Ishikawa (cell line): ENCODE data around the gene PLXNA4.

ENCODE experiments used
- CEBPB ChIP-seq: IDR thresholded peaks from 2 replicates; pipeline ENCODE4 v1.6.1; 2012
- CREB1 ChIP-seq: IDR thresholded peaks from 2 replicates; pipeline ENCODE4 v1.6.1; 2012; ENCODE audit warnings: low read depth
- EGR1 ChIP-seq: IDR thresholded peaks from 2 replicates; pipeline ENCODE4 v1.6.1; 2012
- EP300 ChIP-seq: IDR thresholded peaks from 2 replicates; pipeline ENCODE4 v1.6.1; 2012; ENCODE audit warnings: borderline replicate concordance
- FOXM1 ChIP-seq: IDR thresholded peaks from 2 replicates; pipeline ENCODE4 v1.6.1; 2012; ENCODE audit warnings: low read depth, borderline replicate concordance
- NFIC ChIP-seq: IDR thresholded peaks from 2 replicates; pipeline ENCODE4 v1.6.1; 2012
- RAD21 ChIP-seq: IDR thresholded peaks from 2 replicates; pipeline ENCODE4 v1.6.1; 2012; ENCODE audit warnings: low read depth
- TAF1 ChIP-seq: IDR thresholded peaks from 2 replicates; pipeline ENCODE4 v1.6.1; 2012; ENCODE audit warnings: low read depth, mild to moderate bottlenecking
- TCF12 ChIP-seq: IDR thresholded peaks from 2 replicates; pipeline ENCODE4 v1.6.1; 2012; ENCODE audit warnings: low read depth
- TEAD4 ChIP-seq: IDR thresholded peaks from 2 replicates; pipeline ENCODE4 v1.6.1; 2012
- USF1 ChIP-seq: IDR thresholded peaks from 2 replicates; pipeline ENCODE4 v1.6.1; 2012
- YY1 ChIP-seq: IDR thresholded peaks from 2 replicates; pipeline ENCODE4 v1.6.1; 2012; ENCODE audit warnings: low read depth
- ZBTB7A ChIP-seq: IDR thresholded peaks from 2 replicates; pipeline ENCODE4 v1.6.1; 2012; ENCODE audit warnings: low read depth
- TF ChIP-seq, protein P1 (sequence below): IDR thresholded peaks from 2 replicates; pipeline ENCODE4 v1.6.1; 2012; ENCODE audit warnings: low read depth, mild to moderate bottlenecking
- TF ChIP-seq, protein P2 (sequence below): IDR thresholded peaks from 2 replicates; pipeline ENCODE4 v1.6.1; 2012

The PLXNA4 gene

GRCh38 chr7:132526111-132526740, 50.0 kb downstream of the PLXNA4 start:
- TF ChIP-seq CREB1 = no peak
- TF ChIP-seq, protein P1, sequence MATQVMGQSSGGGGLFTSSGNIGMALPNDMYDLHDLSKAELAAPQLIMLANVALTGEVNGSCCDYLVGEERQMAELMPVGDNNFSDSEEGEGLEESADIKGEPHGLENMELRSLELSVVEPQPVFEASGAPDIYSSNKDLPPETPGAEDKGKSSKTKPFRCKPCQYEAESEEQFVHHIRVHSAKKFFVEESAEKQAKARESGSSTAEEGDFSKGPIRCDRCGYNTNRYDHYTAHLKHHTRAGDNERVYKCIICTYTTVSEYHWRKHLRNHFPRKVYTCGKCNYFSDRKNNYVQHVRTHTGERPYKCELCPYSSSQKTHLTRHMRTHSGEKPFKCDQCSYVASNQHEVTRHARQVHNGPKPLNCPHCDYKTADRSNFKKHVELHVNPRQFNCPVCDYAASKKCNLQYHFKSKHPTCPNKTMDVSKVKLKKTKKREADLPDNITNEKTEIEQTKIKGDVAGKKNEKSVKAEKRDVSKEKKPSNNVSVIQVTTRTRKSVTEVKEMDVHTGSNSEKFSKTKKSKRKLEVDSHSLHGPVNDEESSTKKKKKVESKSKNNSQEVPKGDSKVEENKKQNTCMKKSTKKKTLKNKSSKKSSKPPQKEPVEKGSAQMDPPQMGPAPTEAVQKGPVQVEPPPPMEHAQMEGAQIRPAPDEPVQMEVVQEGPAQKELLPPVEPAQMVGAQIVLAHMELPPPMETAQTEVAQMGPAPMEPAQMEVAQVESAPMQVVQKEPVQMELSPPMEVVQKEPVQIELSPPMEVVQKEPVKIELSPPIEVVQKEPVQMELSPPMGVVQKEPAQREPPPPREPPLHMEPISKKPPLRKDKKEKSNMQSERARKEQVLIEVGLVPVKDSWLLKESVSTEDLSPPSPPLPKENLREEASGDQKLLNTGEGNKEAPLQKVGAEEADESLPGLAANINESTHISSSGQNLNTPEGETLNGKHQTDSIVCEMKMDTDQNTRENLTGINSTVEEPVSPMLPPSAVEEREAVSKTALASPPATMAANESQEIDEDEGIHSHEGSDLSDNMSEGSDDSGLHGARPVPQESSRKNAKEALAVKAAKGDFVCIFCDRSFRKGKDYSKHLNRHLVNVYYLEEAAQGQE = no peak

DNA sequence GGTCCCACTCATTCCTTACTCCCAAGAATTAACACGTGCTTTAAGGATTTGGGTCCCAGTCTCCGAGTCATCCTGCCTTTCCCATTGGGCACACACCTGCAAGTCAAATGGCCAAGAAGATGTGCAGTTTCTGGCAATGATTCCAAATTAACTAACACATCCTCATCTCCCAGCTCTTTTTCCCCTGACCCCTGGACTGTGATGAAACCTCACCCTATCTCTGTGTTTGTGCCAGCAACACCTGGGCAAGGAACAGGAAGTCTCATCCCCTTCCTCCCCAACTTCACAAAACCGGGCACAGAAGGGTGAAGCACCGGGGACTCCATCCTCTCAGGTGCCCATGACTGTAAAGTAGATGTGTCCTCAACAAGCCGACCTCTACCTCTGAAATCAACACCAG, 54.8 kb downstream of the PLXNA4 start:
- TF ChIP-seq NFIC = no peak
- TF ChIP-seq FOXM1 = no peak
- TF ChIP-seq RAD21 = no peak
- TF ChIP-seq USF1 = no peak
- TF ChIP-seq, protein P1 = no peak
- no peak for TF ChIP-seq CREB1
- TF ChIP-seq TEAD4 = no peak
- TF ChIP-seq TCF12 = no peak
- no peak for TF ChIP-seq EGR1
- no peak for TF ChIP-seq EP300
- no peak for TF ChIP-seq ZBTB7A
- no peak for TF ChIP-seq TAF1

- no peak for TF ChIP-seq CEBPB
Measured at GRCh38 chr7:132520591-132521280, 55.5 kb downstream of the PLXNA4 start.

- no peak for TF ChIP-seq CEBPB
- no peak for TF ChIP-seq TEAD4
- no peak for TF ChIP-seq NFIC
- TF ChIP-seq USF1 = no peak
- TF ChIP-seq TCF12 = no peak
- no peak for TF ChIP-seq RAD21
- TF ChIP-seq ZBTB7A = no peak
- TF ChIP-seq EP300 = no peak
- TF ChIP-seq EGR1 = no peak
- no peak for TF ChIP-seq TAF1
- TF ChIP-seq, protein P2, sequence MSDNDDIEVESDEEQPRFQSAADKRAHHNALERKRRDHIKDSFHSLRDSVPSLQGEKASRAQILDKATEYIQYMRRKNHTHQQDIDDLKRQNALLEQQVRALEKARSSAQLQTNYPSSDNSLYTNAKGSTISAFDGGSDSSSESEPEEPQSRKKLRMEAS = no peak
Measured at GRCh38 chr7:132519936-132520335, 56.3 kb downstream of the PLXNA4 start.

GRCh38 chr7:132518839-132519173, 57.5 kb downstream of the PLXNA4 start:
- TF ChIP-seq USF1 (no peak), RAD21 (no peak), ZBTB7A (no peak), TCF12 (no peak), YY1 (no peak), FOXM1 (no peak), TEAD4 (no peak), CREB1 (no peak), CEBPB (no peak), NFIC (no peak), TAF1 (no peak), EGR1 (no peak), EP300 (no peak)
- TF ChIP-seq, protein P1 = no peak
- TF ChIP-seq, protein P2 = no peak
